GM04503 (cell line): ENCODE results near the gene KCNJ4.

ENCODE experiments used
- DNase-seq: peaks from one replicate; pipeline ENCODE4 v3.0.0-alpha.2; 2012; ENCODE audit warnings: low read depth

The KCNJ4 gene

DNA sequence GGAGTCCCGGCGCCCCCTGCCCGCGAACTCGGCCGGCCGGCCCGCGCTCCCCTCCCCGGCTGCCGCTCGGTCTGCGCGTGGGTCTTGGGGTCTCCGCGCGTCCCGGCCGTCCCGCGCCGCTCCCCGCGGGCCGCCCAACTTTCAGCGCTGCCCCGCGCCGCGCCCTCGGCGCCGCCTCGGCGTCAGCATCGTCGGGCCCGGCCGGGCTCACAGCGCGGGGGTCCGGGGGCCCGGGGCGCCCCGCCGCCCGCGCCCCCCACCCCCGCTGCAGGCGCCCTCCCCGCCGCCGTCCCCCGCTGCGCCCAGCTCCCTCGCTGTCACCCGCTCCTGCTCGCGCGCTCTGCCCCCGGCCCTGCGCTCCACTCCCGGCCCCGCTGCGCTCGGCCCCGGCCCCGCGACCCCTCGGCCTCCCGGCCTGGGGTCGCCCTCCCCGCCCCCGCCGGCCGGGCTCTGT is at the start of gene KCNJ4:
Gene KCNJ4, minus strand, starts transcription at position 124 of the 454 bp plus-strand sequence. CDS start 27,067 bp downstream, outside the sequence.
- no peak for DNase-seq

DNA sequence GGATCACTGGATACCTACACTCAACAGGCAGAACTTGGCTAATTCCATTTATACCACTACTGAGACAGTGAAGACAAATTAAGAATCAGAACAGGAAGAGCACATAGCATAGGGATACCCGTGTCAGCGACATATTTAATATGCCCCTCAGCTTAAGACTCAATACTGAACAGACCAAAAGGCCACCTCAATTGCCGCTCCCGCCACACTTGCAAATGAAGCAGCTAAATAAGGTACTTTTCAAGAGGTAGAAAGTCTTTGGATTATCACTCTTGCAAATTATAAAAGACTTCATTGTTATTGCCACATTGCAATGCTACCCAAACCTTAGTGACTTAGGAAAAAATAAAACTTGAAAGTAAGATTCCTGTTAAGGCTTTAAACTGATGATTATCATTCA is 48.0 kb upstream of the KCNJ4 start:
- DNase-seq: no peak

DNA sequence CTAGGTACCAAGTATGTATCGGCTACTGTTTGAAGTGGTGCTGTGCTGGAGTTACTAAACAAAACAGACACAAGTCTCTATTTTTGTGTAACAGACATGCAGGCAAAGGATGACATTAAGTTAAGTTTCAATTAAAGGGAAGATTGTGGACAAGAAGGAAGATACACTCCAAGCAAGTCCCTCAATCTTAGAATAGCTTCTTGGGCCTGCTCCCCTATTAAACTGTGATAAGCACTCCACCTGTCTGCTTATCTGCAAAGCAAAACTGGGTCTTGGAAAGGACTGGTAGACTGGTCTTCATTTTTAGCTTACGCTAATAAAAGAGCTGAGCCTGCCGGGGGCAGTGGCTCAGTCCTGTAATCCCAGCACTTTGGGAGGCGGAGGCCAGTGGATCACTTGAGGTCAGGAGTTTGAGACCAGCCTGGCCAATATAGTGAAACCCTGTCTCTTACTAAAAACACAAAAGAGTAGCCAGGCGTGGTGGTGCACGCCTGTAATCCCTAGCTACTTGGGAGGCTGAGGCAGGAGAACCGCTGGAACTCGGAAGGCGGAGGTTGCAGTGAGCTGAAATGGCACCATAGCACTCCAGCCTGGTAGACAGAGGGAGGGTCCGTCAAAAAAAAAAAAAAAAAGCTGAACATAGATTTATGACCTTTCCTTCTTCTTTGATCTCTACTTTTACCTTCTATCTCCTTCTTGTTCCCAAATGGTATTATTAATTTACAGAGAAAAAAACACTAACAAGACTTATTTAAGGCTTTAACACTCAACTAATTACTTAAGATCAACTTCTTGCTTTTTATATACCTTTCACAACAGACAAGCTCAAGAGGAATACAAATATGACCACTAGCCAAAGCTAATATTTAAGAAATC is 47.0 kb upstream of the KCNJ4 start:
- DNase-seq: no peak

DNA sequence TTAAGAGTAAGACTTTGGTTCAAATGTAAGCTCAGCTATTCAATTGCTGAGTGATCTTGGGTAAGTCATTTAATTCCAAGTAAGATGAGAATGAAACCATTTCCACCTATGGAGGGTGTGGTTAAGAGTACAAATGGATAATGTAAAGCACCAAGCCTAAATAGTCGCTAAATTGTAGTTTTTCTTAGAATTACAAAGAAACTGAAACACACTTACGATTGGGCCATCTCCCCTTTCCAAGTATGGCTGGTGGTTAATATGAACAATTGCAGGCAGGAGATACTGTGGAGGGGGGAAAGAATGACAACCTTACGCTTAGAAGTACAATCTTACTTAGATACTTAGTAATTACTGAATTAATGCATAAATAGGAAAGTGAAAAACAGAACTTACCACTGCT is 42.9 kb upstream of the KCNJ4 start:
- no peak for DNase-seq

DNA sequence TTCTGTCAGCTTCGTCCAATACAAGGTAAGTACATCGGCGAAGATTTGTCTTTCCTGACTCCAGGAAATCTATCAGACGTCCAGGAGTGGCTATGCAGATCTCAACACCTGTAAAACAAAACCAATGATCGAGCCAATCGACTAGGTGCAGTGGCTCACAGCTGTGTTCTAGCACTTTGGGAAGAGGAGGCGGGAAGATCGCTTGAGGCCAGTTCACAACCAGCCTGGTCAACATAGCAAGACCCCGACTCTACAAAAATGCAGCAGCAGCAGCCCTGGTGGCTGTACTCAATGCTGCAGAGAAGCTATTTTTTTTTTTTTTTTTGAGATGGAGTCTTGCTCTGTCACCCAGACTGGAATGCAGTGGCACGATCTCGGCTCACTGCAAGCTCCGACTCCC is 39.9 kb upstream of the KCNJ4 start:
- no peak for DNase-seq

DNA sequence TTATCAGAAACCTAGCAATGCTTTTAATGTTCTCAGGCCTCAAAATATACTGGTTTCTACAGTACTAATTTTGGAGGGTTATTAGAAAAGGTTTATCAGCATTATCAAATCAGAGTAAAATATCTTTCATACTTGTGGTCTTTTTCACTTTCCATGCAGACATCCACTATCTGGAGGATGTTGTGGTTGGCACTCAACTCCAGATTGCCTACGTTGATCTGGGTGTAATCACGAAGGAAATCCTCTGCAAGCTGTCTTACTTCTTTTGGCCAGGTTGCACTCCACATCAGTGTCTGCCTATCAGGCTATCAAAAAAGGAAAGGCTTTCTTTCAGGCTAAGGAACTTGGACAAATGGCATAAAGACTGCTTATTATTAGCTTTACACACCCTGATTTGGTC is 39.5 kb upstream of the KCNJ4 start:
- no peak for DNase-seq

DNA sequence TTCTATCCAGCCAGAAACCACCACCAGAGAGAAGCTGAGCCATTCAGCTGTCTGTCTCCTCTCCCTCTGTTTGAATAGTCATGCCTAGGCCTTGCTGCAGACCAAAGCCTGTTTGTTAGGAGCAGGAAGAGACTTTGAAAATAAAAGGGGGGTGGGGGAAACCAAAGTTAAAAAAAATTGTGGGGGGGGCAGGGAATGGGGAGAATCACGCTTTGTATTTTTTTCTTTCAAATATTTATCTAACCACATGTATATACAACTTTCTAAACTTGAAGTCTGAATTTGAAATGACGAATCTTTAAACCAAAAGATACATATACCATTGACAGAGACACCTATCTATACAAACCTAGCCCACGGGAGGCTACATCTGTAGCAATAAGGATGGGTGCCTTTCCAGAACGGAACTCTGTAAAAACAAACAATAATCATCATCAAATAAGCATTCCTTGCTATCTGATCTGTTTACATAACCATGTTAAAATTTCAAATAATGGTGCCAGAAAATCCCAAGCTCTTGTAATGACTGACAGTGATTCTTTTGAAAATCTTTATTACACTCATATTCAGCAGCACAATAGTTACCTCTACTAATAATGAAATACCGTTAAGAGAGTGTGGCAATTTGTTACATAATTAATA is 36.8 kb upstream of the KCNJ4 start:
- no peak for DNase-seq

DNA sequence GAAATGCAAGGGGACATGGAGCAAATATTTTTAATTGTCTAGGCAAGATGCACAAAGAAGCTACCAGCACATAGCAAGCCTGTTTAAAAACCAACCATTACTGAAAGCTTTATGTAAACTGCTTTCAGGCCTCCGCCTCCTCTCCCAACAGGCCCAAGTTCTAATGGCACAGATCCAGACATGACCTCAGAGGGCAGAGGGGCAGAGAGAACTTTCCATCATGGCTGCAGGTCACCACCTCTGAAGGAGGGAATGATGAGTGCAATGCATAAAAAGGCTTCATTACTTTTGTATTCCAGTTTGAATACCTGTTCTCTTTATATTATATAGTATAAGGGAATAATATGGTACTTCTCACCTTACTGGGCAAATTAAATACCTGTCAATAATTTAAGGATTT is 35.9 kb upstream of the KCNJ4 start:
- no peak for DNase-seq

DNA sequence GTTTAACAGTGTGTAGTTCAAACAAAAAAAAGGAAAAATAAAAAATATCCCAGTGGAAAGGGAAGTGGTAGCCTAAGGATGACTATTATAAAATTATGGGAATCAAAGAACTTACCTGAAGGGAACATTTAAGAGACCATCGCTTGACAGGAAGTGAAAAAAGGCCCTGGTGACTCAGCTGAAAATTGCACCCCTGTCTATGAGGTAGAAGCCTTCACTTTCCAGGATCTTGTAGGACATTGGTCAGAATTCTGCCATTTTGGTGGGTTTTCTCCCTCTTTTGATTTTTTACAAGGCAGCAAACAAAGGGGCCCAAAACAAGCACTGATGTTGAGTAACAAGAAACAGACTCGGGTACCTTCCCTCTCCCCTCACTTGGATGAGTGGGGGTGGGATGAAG is 35.5 kb upstream of the KCNJ4 start:
- DNase-seq: no peak

DNA sequence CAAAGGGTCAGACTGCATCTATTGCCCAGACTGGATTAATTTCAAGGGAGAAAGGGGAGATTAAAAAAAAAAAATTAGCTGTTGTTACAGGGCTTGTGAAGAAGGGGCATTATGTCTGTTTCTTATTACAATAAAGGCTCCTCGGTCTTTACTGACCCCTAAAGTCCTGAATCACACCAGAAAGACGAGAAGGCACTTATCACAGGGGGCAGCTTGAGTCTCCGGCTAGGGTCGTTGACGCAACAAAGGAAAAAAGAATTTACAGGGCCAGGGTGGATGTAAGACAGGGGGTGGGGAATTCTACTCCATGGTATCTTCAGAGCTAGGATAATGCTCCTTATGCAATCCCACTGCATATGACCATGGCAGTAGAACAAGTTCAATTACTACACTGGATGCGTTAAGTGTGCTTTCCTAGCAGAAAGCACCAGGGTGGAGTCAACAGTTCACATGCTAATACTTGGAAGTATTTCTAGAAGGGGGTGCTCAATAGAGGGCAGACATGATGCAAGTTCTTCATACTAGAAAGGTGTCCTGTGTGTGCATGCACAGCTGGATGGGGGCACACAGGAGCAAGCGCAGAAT is 34.7 kb upstream of the KCNJ4 start:
- no peak for DNase-seq

DNA sequence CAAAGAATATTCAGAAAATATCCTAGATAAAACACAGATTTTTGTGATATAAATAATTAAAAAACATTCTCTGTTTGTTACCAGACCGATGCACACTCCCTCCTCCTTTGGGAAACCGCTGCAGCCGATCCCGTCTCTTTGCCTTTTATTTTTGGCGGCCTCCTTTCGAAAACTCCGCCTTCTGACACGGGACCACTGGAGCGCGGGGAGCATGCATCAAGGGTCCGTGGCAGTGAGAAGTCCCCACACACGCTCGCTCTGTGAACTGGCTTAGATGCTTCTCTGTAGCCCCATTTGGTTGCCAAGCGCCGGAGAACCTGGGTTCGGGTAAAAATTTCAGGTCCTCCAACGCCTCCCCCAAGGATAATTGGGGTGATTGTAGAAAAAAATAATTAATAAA is 34.1 kb upstream of the KCNJ4 start:
- no peak for DNase-seq

DNA sequence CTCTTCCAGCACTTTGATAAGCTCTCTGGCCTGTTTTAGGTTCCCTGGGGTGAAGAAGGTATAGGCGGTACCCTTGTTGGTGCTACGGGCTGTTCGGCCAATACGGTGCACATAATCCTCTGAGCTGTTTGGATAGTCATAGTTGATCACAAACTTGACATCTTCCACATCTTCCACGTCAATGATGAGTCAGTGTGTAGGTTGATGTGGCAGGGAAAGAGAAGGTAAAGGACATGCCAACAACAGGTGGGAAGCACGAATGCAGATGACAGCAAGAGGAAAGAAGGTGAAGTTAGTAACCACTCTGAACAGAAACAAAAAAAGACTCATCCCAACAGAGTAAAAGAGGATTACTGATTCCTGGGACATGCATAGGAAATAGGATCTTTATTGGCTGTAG is 32.9 kb upstream of the KCNJ4 start:
- DNase-seq: no peak

DNA sequence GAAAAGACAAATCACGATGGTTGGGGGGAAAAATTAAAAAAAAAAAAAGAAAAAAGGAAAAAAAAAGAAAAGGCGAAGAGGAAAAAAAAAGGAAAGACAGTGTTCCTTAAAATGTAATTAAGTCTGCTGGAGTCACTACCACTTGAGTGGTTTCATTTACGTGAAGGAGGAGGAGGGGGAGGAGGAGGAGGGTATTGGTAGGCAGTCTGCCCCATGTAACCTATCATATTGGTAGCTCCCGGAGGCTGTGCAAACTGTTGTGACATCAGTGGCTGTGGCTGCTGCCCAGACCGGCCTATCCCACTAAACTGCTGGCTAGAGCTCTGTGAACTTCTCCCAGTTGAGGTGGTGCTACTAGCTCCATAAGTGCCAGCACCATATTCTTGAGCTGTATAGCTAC is 30.8 kb upstream of the KCNJ4 start:
- no peak for DNase-seq

DNA sequence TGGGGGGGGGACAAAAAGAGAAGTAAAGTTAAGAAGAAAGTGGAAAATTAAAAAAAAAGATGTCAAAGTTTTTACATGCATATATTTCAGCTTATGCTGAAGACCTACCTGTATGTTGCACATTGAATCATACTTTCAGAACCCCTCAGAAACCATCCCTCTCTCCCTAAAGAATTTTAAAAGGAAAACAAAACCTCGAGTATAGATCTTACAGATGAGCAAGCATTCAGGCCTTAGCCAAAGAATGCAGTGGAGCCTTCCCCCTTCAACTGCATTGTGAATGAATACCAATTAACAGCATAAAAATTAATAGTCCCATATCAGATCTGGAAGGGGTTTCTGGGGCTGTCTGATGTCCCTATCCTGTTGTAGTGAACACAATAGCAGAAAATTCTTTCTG is 29.2 kb upstream of the KCNJ4 start:
- DNase-seq: no peak

DNA sequence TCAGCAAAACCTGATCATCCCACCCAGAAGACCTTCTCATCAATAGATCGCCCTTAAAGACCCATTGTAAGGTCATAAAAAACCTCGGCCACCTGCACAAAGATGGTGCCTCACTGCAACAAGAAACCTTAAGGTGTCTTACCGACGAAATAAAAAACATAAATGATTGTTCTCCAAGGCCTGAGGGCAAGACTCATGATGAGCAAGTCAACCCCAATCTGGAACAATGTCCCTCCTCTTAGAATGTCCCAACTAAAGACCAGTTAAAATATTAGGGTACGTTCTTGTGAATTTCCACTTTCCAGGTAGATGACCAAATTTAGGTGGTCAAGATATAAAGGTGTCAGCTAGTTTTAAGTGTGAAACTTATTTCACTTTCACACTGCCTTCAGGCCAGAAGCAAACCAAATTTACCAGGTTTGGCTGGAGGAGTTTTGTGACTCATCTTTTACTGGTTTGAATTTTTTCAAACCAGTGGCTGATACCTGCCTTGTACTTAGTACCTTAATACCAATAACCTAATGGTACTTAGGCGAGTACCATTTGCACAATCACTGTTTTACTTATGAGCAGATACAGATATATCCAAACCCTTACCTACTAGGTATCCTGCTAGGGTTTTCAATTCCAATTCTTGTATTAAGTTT is 27.8 kb upstream of the KCNJ4 start:
- DNase-seq: no peak

DNA sequence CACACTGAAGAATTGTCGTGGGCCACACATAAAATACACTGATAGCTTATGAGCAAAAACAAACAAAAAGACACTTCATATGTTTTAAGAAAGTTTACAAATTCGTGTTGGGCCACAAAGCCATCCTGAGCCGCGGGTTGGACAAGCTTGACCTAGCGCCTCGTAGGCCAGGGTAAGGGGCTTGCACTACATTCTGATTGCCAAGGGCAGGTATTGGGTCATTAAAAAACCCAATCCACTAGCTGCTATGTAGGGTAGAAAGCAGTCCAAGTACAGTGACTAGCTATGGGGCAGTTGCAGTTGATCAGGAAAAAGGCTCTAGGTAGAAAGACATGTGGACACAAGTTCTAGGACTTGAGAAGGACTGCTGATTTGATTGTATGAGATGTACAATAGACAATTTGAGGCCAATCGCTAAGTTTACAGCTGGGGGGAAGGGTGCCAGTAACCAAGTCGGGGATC is 26.9 kb upstream of the KCNJ4 start:
- no peak for DNase-seq

DNA sequence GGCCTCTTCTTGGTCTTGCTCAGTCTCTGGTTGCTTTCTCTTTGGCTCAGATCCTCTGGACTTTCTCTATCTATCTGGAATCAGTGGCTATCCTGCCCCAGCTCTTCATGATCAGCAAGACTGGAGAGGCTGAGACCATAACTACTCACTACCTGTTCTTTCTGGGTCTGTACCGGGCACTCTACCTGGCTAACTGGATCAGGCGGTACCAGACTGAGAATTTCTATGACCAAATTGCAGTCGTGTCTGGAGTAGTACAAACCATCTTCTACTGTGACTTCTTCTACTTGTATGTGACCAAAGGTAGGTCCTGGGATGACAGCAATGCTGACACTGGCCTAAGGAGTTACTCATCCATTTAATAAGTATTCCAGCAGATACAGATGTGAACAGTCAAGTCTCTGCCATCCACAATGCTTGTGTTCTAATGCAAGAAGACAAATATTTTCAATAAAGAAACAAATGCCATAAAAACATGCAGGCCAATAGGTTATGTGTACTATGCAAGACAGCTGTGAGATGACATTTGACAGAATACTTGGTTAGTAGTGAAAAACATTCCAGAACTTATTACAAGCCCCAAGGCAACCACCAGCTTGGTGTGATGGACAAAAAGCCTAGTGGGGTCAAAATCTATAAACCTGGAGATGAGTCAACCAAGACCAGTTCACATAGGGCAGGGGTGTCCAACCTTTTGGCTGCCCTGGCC is 26.3 kb upstream of the KCNJ4 start:
- DNase-seq: no peak

DNA sequence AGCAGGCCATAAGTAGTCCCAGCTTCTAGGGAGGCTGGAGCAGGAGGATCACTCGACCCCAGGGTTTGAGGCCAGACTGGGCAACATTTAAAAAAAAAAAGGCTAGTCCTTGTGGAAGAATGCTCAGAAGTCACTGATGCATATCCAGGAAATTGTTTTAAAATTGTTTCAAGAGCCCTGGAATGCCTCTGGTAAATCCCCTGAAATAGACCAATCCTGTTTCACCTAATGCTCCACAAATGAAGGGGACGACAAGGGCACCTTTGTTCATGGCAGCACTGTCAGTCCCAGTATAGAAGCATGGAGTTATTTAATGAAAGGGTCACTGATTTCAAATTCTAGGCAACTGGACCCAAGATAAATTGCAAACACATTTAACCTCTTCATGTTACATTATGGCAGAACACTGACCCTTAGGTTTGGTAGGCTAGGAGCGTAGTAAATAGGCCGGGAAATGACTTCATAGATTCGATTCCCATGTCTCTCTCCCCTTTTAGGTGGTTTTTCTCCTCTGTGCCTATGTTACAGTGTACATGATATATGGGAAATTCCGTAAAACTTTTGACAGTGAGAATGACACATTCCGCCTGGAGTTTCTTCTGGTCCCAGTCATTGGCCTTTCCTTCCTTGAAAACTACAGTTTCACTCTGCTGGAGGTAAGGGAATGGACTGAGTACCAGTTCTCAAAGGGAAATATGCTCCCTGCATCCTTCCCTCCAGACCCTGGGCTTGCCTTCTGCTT is 24.3 kb upstream of the KCNJ4 start:
- no peak for DNase-seq

DNA sequence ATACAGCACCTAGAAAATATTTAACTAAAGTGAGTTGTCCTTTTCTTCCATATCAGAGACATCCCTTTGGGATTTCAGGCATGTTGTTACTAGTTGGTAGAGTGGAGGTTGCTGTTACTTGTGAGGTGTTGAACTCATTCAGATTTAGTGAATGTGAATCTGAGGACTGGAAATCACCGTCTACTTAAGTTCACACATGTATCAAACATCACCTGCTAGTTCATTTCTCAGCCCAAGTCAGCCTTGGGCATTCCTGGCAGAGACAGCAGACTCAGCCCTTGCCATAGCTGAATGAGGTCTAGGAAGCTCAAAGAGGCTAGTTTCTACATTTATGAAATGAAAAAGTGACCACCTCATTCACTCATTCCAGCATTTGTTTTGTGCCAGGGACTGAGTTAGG is 22.6 kb upstream of the KCNJ4 start:
- no peak for DNase-seq

DNA sequence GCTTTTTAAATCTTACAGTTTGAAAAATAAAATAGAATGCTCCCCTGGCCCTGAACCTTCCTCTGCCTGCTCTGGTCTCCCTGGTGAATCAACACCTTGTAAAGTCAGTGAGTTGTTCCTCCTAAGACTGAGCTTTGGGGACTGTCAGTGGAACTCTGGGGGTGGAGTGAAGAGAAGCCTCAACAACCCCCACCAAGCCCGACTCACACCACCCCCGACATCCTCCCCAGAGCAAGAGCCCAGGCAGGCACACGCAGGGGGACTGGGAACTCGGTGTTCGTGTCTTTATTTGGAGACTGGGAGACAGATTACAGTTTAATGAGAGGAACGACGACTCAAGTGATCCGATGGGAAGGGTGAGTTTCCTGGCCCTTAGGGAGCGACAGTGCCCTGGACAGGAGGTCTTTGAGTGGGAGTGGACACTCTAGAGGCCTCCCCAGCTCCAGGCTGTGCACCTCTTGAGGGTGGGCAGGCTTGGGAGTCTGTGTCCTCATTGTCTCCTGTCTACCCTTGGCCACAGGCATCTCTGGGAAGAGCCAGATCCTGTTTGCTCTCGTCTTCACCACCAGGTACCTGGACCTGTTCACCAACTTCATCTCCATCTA is 19.1 kb upstream of the KCNJ4 start:
- no peak for DNase-seq

DNA sequence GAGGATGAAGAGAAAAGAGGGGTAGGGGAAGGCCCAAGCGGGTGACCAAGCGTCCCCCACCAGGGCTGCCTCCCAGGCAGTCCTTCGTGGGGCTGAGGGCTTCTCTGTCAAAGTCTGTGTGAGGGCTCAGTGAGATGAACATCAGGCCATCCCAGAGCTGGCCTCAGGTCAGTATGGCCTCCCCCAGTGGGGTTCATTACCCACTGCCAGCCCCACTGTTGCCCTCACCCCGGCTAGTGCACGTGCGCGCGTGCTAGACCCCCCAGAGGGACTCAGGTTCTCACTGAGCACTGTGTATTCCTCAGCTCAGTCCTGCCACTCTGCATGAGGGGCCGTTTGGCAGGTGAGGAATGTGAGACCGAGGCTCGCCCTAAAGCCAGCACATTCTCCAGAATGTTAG is 16.2 kb upstream of the KCNJ4 start:
- no peak for DNase-seq
